Cardiac fibroblast (primary cell): ENCODE measurements around the gene SLCO2A1.

Experiments used
- DNase-seq, 2 donors: peaks; one replicate each; pipeline versions ENCODE4 v3.0.0 to v3.0.0-alpha.2; 2010; ENCODE audit warnings: low read depth in 2 of 2
- H3K4me3 ChIP-seq, 2 donors: replicated peaks in 1 of 2; 1 replicate in 1 of 2; 2 replicates in 1 of 2; pipeline ENCODE4 v1.5.1; 2011; ENCODE audit warnings: low read depth in 2 of 2, low read length in 2 of 2, mild to moderate bottlenecking in 2 of 2, moderate library complexity in 1 of 2
- CTCF ChIP-seq: IDR thresholded peaks from one replicate; pipeline ENCODE4 v1.5.1; 2011; ENCODE audit warnings: low read depth, mild to moderate bottlenecking, low read length, inconsistent platforms

SLCO2A1 gene

DNA sequence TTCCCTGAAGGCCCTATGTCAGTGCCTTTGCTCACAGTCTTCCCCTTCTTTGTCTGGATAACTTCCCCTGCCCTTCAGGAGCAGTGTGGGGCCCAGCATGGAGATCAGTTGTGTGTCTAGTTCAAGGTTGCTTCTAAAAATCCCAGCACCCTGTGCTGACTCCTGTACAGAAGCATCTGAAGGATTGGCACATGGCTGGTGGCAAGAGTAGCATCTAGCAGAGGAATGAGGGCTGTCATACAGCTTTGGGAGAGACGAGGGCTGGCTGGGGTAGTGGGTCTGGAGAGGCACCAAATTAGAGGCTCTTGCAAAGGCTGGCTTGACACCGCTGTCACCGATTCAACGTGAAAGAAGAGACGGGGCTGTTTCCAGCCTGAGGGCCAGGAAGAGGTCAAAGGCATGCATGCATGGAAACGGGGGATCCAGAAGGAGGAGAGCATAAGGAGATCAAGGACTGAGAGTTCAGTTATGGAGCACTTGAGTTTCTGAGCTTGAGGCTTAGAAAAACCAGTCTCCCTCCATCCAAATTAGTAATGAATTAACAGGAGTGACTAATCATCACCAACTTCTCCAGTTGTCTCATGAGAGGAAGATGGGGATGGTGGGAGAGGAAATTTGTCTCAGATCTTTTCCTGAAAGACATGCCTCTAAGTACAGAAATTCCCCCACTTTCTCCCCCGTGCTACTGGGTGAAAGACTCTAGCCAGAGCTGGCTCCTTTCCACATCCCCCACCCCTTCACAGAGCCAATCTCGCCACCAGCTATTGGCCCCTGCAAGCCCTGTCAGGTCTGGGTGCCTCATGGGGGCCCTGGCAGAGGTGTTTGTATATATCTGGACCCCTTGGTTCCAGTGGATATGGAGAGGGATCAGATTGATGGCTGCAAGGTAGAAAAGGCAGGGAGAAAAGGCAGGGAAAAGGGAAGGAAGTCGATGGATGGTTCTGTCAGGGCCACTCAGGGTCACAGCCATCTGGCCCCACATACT lies 45.9 kb downstream of the SLCO2A1 start:
- H3K4me3 ChIP-seq = no peak overlapping the region
- DNase-seq = no peak
- TF ChIP-seq CTCF = no peak

- no peak for TF ChIP-seq CTCF
- no peak overlapping the region for H3K4me3 ChIP-seq
- DNase-seq = no peak
Observed at GRCh38 chr3:133983126-133983525, 46.6 kb downstream of the SLCO2A1 start.

- no peak for TF ChIP-seq CTCF
- H3K4me3 ChIP-seq = no peak overlapping the region
- no peak for DNase-seq
Observed at GRCh38 chr3:133980550-133980949, 49.2 kb downstream of the SLCO2A1 start.

DNA sequence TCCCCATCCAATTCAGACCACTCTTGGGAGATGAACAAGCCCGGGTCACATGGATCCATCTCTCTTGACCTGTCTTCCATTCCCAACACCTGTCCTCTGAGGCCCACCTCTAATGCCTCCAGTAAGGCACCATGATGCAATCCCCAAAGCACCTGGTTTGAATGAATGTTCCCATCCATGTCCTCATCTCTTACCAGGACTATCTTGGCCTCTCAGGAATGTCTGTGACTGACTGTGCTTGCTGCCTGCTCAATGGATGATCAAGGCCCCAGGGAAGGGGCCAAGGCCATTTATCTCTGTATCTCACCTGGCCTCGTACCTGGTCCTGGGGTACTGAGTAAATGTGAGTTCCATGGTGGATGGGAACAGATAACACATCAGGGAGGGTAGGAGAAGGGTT lies 49.7 kb downstream of the SLCO2A1 start:
- no peak for TF ChIP-seq CTCF
- no peak overlapping the region for H3K4me3 ChIP-seq
- no peak for DNase-seq

- DNase-seq = peak in 1 of 2 donors; percentile 66
- no peak overlapping the region for H3K4me3 ChIP-seq
- no peak for TF ChIP-seq CTCF
Observed at GRCh38 chr3:133979553-133979952, 50.2 kb downstream of the SLCO2A1 start.

DNA sequence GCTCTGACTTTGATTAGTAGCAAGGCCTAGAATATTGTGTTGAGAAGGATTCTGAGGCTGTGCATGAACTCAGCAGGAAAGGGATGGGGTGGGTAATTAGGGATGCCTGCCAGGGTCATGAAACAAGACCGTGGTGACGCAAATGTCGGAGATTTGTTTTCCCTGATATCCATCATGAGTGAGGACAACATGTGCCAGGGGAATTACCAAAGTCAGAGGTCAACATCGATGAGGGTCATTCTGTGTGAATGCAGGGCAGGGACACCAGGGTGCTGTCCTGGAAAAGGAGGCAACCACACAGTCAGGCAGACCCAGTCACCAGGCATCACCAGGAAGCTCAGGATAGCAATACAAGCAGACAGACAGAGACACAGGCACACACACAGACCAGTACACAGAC lies 52.2 kb downstream of the SLCO2A1 start:
- no peak for TF ChIP-seq CTCF
- no peak for DNase-seq
- H3K4me3 ChIP-seq = no peak overlapping the region
